Fibroblast of upper back skin (primary cell): ENCODE results near the gene BRD8.

ENCODE experiments used
- DNase-seq: peaks from one replicate; pipeline ENCODE4 v3.0.0-alpha.2; 2013

The BRD8 gene

DNA sequence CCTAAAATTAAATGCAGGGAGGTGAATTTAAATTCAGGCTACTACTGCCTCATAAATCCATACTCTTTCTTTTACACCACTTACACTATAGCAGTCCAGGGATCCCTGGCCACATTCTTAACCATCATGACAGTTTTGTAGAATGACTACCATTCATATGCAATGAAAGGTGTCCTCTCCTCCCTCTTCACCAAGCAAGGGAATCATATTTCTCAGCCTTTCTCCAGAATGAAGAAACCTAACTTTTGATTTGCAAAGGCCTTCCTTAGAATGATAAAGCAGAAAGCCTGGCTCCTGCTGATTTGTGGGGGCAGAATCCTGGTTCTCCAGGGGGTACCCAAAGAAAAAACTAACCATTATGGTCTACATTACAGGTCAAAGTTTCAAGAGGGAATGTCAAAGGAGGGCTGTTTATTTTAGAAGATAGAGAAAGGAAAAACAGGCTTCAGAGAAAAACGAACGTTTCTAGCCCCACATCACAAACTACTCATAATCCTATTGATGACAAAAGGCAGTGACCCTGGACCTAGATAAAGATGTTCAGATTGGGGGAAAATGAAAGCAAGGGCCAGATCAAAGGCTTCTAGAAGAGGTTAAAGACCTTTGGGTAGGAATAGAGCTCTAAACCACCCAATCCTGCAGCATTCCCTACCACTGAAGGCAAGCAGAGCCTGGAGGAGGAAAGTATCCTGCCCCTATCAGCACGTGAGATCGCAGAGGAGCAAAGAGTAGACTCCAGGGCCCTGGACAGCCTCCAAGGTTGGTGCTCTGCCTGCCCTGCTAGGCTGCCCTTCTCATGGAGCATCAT is 83.1 kb downstream of the BRD8 start:
- DNase-seq = no peak

GRCh38 chr5:138093036-138093435 is 85.4 kb downstream of the BRD8 start:
- no peak for DNase-seq

DNA sequence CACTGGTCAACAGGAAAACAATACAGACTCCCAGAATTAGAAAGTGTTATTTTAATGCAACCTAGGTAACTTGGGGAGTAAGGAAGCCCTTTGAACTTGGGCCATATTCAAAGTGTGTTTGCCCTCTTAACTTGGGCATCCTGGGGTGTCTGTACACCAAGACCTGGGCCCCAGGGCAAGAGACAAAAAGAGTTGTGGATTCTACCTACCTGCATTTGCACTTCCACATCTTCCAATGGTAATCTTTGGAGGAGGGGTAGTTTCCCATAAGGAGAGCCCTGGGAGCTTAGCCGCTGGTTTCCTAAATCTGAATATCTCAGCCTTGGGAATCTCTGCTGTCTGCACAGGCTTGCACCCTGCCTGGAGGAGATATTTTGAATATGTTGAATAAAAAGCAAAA is 86.1 kb downstream of the BRD8 start:
- DNase-seq = no peak

- DNase-seq = no peak
Observed at GRCh38 chr5:138091685-138092084, 86.7 kb downstream of the BRD8 start.
